Activated naive CD4-positive, alpha-beta T cell treated with anti-CD3 and anti-CD28 coated beads, Interleukin-2, amount 50 U/mL, for 16 hours (primary cell): ENCODE measurements around the gene AGPS.

Experiments used
- DNase-seq: peaks from one replicate; pipeline ENCODE4 v3.0.0-alpha.2; 2020

AGPS gene

GRCh38 chr2:177554365-177554764 is 161.8 kb downstream of the AGPS start:
- no peak for DNase-seq

GRCh38 chr2:177556153-177556552 is 163.6 kb downstream of the AGPS start:
- DNase-seq, result no peak

GRCh38 chr2:177557794-177558193 is 165.2 kb downstream of the AGPS start:
- no peak for DNase-seq

GRCh38 chr2:177559638-177560037 is 167.1 kb downstream of the AGPS start:
- DNase-seq, result no peak

- no peak for DNase-seq
Measured at GRCh38 chr2:177568390-177568789, 175.8 kb downstream of the AGPS start.

GRCh38 chr2:177568893-177569292 is 176.3 kb downstream of the AGPS start:
- no peak for DNase-seq

GRCh38 chr2:177572236-177572671 is 179.7 kb downstream of the AGPS start:
- no peak for DNase-seq

- no peak for DNase-seq
Measured at GRCh38 chr2:177573120-177573519, 180.5 kb downstream of the AGPS start.

- DNase-seq, result no peak
Measured at GRCh38 chr2:177574356-177574755, 181.8 kb downstream of the AGPS start.

- no peak for DNase-seq
Measured at GRCh38 chr2:177575358-177575757, 182.8 kb downstream of the AGPS start.

GRCh38 chr2:177577075-177577474 is 184.5 kb downstream of the AGPS start:
- DNase-seq, result no peak

- no peak for DNase-seq
Measured at GRCh38 chr2:177578454-177578853, 185.9 kb downstream of the AGPS start.

GRCh38 chr2:177579486-177580036 is 187.0 kb downstream of the AGPS start:
- DNase-seq, result no peak

GRCh38 chr2:177582000-177582399 is 189.4 kb downstream of the AGPS start:
- no peak for DNase-seq

GRCh38 chr2:177584030-177584692 is 191.6 kb downstream of the AGPS start:
- DNase-seq, result no peak

- no peak for DNase-seq
Measured at GRCh38 chr2:177585234-177585863, 192.8 kb downstream of the AGPS start.

GRCh38 chr2:177586154-177586553 is 193.6 kb downstream of the AGPS start:
- no peak for DNase-seq

GRCh38 chr2:177587371-177587770 is 194.8 kb downstream of the AGPS start:
- DNase-seq, result no peak

- no peak for DNase-seq
Measured at GRCh38 chr2:177588671-177589070, 196.1 kb downstream of the AGPS start.

GRCh38 chr2:177589186-177589585 is 196.6 kb downstream of the AGPS start:
- DNase-seq, result no peak

GRCh38 chr2:177592397-177592796 is 199.8 kb downstream of the AGPS start:
- no peak for DNase-seq

- no peak for DNase-seq
Measured at GRCh38 chr2:177592945-177593344, 200.4 kb downstream of the AGPS start.

GRCh38 chr2:177593402-177593801 is 200.8 kb downstream of the AGPS start:
- DNase-seq, result no peak
